GM12878 (cell line): Measurements from ENCODE around the gene KLHDC1. TPM values are rescaled to one million over a fixed set of nuclear protein-coding genes. Genes with fewer than 3 reads are reported as not detected.

ENCODE experiments used
- ATAC-seq: fragments of 200-7000 bp; cut with Tn5 transposase; 3 replicates; pipeline ENCODE4 v1.9.1; 2020; ENCODE audit warnings: mild to moderate bottlenecking, moderate library complexity
- BruUV-seq: library from RNA; stranded (reverse); fragments of 400-500 nt; replicated peaks from 2 replicates; lab custom pipeline; 2021; lab: Mats Ljungman, UMichigan
- CTCF ChIA-PET: fragments of 300-600 bp; sonication (Branson Sonifier 250); formaldehyde crosslinking; extraction: SDS; loops from one replicate; lab custom pipeline; 2021; ENCODE audit warnings: inconsistent platforms; lab: Yijun Ruan, JAX
- POLR2A ChIA-PET: fragments of 350-600 bp; formaldehyde crosslinking; extraction: SDS; loops from one replicate; lab custom pipeline; 2021; ENCODE audit warnings: inconsistent platforms; lab: Charles Lee
- RAD21 ChIA-PET: fragments of 300-600 bp; sonication (Branson Sonifier 250); formaldehyde crosslinking; loops from one replicate; lab custom pipeline; 2023; ENCODE audit warnings: antibody characterized with exemption; ENCODE audit not compliant: unreplicated experiment; lab: Charles Lee
- SMC1A ChIA-PET: fragments of 300-600 bp; sonication (Branson Sonifier 250); formaldehyde crosslinking; loops from one replicate; lab custom pipeline; 2023; ENCODE audit not compliant: unreplicated experiment, uncharacterized antibody; lab: Charles Lee
- DNase-seq: peaks from one replicate; pipeline ENCODE4 v3.0.0-alpha.2; 2011; ENCODE audit warnings: low read depth, low spot score
- FAIRE-seq: peaks from 3 replicates; lab custom pipeline; 2011; peaks lifted over from hg19 to GRCh38; lab: Jason Lieb, UNC
- H2AFZ ChIP-seq: 2 replicates; pipeline ENCODE4 v1.6.0; 2011; ENCODE audit warnings: low read depth, low read length, control low read depth; ENCODE audit not compliant: control insufficient read depth
- H3K27ac ChIP-seq: 2 replicates; pipeline ENCODE4 v1.5.1; 2011; ENCODE audit warnings: control low read depth; ENCODE audit not compliant: control insufficient read depth, insufficient read depth
- H3K27me3 ChIP-seq, 2 experiments: replicated peaks in 1 of 2; 2 replicates each; pipeline versions ENCODE4 v1.6.0 to v1.6.1; 2011; ENCODE audit warnings: low read length in 1 of 2; ENCODE audit not compliant: control insufficient read depth in 2 of 2, insufficient read depth in 2 of 2
- H3K36me3 ChIP-seq, 2 experiments: 2 replicates each; pipeline ENCODE4 v1.5.1; 2011; ENCODE audit warnings: low read length in 1 of 2; ENCODE audit not compliant: control insufficient read depth in 2 of 2, insufficient read depth in 2 of 2
- H3K4me1 ChIP-seq: 2 replicates; pipeline ENCODE4 v1.6.1; 2011; ENCODE audit warnings: mild to moderate bottlenecking, low read length, moderate library complexity, mixed read lengths; ENCODE audit not compliant: control insufficient read depth, insufficient read depth
- H3K4me2 ChIP-seq: 2 replicates; pipeline ENCODE4 v1.6.0; 2011; ENCODE audit warnings: control low read depth; ENCODE audit not compliant: control insufficient read depth, insufficient read depth
- H3K4me3 ChIP-seq: fragments of 200-600 bp; sonication (generic); 2 replicates; pipeline ENCODE4 v1.5.1; 2016
- H3K79me2 ChIP-seq: 2 replicates; pipeline ENCODE4 v1.6.0; 2011; ENCODE audit warnings: low read length; ENCODE audit not compliant: control insufficient read depth, insufficient read depth
- H3K9ac ChIP-seq: 2 replicates; pipeline ENCODE4 v1.8.0; 2011; ENCODE audit warnings: low read length, control low read depth, mixed read lengths; ENCODE audit not compliant: control insufficient read depth, insufficient read depth
- H3K9me3 ChIP-seq: replicated peaks from 3 replicates; pipeline ENCODE4 v1.5.1; 2011; ENCODE audit warnings: mild to moderate bottlenecking, low read length; ENCODE audit not compliant: control insufficient read depth, insufficient read depth
- H4K20me1 ChIP-seq: 2 replicates; pipeline ENCODE4 v1.6.0; 2011; ENCODE audit not compliant: control insufficient read depth, insufficient read depth
- ATF2 ChIP-seq: IDR thresholded peaks from 2 replicates; pipeline ENCODE4 v1.6.1; 2012; ENCODE audit warnings: low read length, inconsistent platforms
- CEBPB ChIP-seq, 2 experiments: fragments of 150-350 bp in 1 of 2; IDR thresholded peaks; 2 replicates each; pipeline ENCODE4 v1.6.1; 2012 to 2014; ENCODE audit warnings: low read depth in 2 of 2, low read length in 2 of 2, borderline replicate concordance in 1 of 2, inconsistent platforms in 1 of 2
- KDM1A ChIP-seq: fragments of 200-600 bp; sonication (generic); IDR thresholded peaks from 2 replicates; pipeline ENCODE4 v1.6.1; 2016; ENCODE audit warnings: borderline replicate concordance
- MYC ChIP-seq: IDR thresholded peaks from 2 replicates; pipeline ENCODE4 v1.6.1; 2011; ENCODE audit warnings: mild to moderate bottlenecking, low read length, moderate library complexity, inconsistent platforms; ENCODE audit not compliant: insufficient read depth, insufficient replicate concordance, insufficient read length, severe bottlenecking
- NBN ChIP-seq: fragments of 450-650 bp; IDR thresholded peaks from 2 replicates; pipeline ENCODE4 v1.6.1; 2016
- NR2C2 ChIP-seq: IDR thresholded peaks from 2 replicates; pipeline ENCODE4 v1.6.1; 2011; ENCODE audit warnings: borderline replicate concordance, low read depth; ENCODE audit not compliant: control insufficient read depth, insufficient read length
- TARDBP ChIP-seq: IDR thresholded peaks from 2 replicates; pipeline ENCODE4 v1.6.1; 2016; ENCODE audit warnings: borderline replicate concordance
- ZBTB11 ChIP-seq: fragments of 450-650 bp; formaldehyde crosslinking; IDR thresholded peaks from 2 replicates; pipeline ENCODE4 v1.5.0; 2022; ENCODE audit warnings: mild to moderate bottlenecking, missing genetic modification characterization
- WGBS: methylation state at CpG from one replicate; pipeline ENCODE4 v1.1.6; 2016; ENCODE audit warnings: low lambda C conversion rate; ENCODE audit not compliant: insufficient replicate concordance, insufficient coverage; ENCODE audit errors: missing lambda C conversion rate; 5-methylcytosine and 5-hydroxymethylcytosine counted together
- in situ Hi-C: fragments of 300-500 bp; cut with MboI; formaldehyde crosslinking; loops from 9 replicates; pipeline ENCODE4 v1.14.3; 2018; ENCODE audit warnings: mixed read lengths
- intact Hi-C: fragments of 100-400 bp; cut with micrococcal nuclease; formaldehyde crosslinking; loops from one replicate; pipeline ENCODE4 v1.14.2; 2022; ENCODE audit not compliant: unreplicated experiment
- polyA plus RNA-seq, 11 experiments: library from polyadenylated mRNA; depleted of rRNA in 4 of 11; unstranded in 6 of 11; stranded (reverse) in 5 of 11; fragments of >200 nt; fragmentation: Nextera tagmentation in 4 of 11; fragmentation: Illumina TruSeq in 1 of 11; extraction: Ambion mirVana in 4 of 11; extraction: Trizol in 1 of 11; gene quantifications; 1 replicate in 1 of 11; 2 replicates in 10 of 11; pipeline versions ENCODE4 v1.2.1 to v1.2.3, GENCODE V29; 2011 to 2016; ENCODE audit warnings: inconsistent platforms in 2 of 11, missing spikeins in 2 of 11, low read depth in 1 of 11
- small RNA-seq: library from RNA; depleted of rRNA; stranded (forward); fragments of <200 nt; gene quantifications from one replicate; pipeline ENCODE3, GENCODE V24; 2014
- total RNA-seq, 4 experiments: library from RNA; depleted of rRNA in 3 of 4; stranded (reverse); fragments of >200 nt in 3 of 4; fragmentation: Illumina TruSeq in 1 of 4; extraction: Trizol in 1 of 4; gene quantifications; 2 replicates each; pipeline versions ENCODE4 v1.2.1 to v1.2.3, GENCODE V29; 2013 to 2021

KLHDC1 gene
- total and polyA plus RNA-seq, 10 of the 15 experiments (the other 5 are each of a cell fraction or from before 2014, with no cell fraction given) = 0.22 to 0.98 (median 0.55) TPM

- SMC1A ChIA-PET = no interaction called here
- Histone ChIP-seq H2AFZ (no peak overlapping the region), H3K4me2 (no peak overlapping the region), H3K27ac (no peak overlapping the region), H4K20me1 (no peaks in the 10 kb centered on the region), H3K4me3 (no peak overlapping the region), H3K4me1 (no peaks in the 10 kb centered on the region), H3K79me2 (no peaks in the 10 kb centered on the region), H3K27me3 (no peaks in the 10 kb centered on the region), H3K36me3 (peaks cover 6 to 31% of the 10 kb centered on the region in 2 experiments), H3K9ac (no peak overlapping the region), H3K9me3 (no peaks in the 10 kb centered on the region)
- FAIRE-seq (no peak), DNase-seq (no peak), ATAC-seq (no peak)
- TF ChIP-seq KDM1A (no peak), MYC (no peak), ZBTB11 (CRISPR knock-in tag) (no peak), NR2C2 (no peak), CEBPB (IDR thresholded peaks at IDR 0.05; ENCODE audit: borderline replicate concordance in 1 of 2, low read depth in 2 of 2, low read length in 2 of 2) (no peak), TARDBP (no peak), NBN (no peak), ATF2 (no peak)
- WGBS = 50% methylated on average over 2 of the region's 2 CpGs
- intact Hi-C loops = no loop called here
- in situ Hi-C loops = no loop called here
- CTCF ChIA-PET = interaction anchor here (1.7 kb wide), 1 partner anchor 15 kb away, joined by 3 read pairs; no protein-coding TSS in a partner anchor
- RAD21 ChIA-PET = no interaction called here
- POLR2A ChIA-PET = interaction anchor here (1.3 kb wide), 1 partner anchor 15 kb away, joined by 7 read pairs; no protein-coding TSS in a partner anchor
- no TSS peak for BruUV-seq
These were observed 103.1 kb downstream of the KLHDC1 start for GRCh38 chr14:49796025-49796424.

Small RNAs within 50 kb of the gene (small RNA-seq; reads per million reads assigned to genes)
- gene RNU6ATAC30P = not detected

Other genes with a start within 250 kb of the KLHDC1 start
Only the 7 nearest of the 9 such genes appear.
- 4,733 and 4,923 TPM in 2 replicates for gene RPS29, start 106.7 kb upstream of the KLHDC1 start, total RNA-seq (2014; rRNA removed)
- gene RPS29, start 106.7 kb upstream of the KLHDC1 start, total RNA-seq (2014; rRNA removed; fragmentation: Illumina TruSeq; extraction: Trizol) = 3,284 and 3,322 TPM in 2 replicates
- 2,727 and 2,890 TPM in 2 replicates for gene RPS29, start 106.7 kb upstream of the KLHDC1 start, total RNA-seq (2021)
- gene RPS29, start 106.7 kb upstream of the KLHDC1 start, polyA plus RNA-seq (2011; rRNA removed) = 3,967 and 5,760 TPM in 2 replicates
- gene RPS29, start 106.7 kb upstream of the KLHDC1 start, polyA plus RNA-seq (2014; fragmentation: Illumina TruSeq; extraction: Trizol) = 3,829 and 3,986 TPM in 2 replicates
- gene RPS29, start 106.7 kb upstream of the KLHDC1 start, polyA plus RNA-seq (2014; fragmentation: Nextera tagmentation; extraction: Ambion mirVana) = 1,000 to 10,000 TPM; 7,374 to 7,763 TPM
- gene RPS29, start 106.7 kb upstream of the KLHDC1 start, polyA plus RNA-seq (2014; rRNA removed) = 10,815 and 11,432 TPM in 2 replicates
- 1,000 to 10,000 TPM; 2,685 to 2,702 TPM for gene RPS29, start 106.7 kb upstream of the KLHDC1 start, polyA plus RNA-seq (2016; fragmentation: Nextera tagmentation; extraction: Ambion mirVana)
- 54.0 and 66.4 TPM in 2 replicates for gene LRR1, start 94.2 kb upstream of the KLHDC1 start, total RNA-seq (2014; rRNA removed)
- gene LRR1, start 94.2 kb upstream of the KLHDC1 start, total RNA-seq (2014; rRNA removed; fragmentation: Illumina TruSeq; extraction: Trizol) = 47.9 and 52.3 TPM in 2 replicates
- 46.7 and 48.9 TPM in 2 replicates for gene LRR1, start 94.2 kb upstream of the KLHDC1 start, total RNA-seq (2021)
- 36.9 and 50.7 TPM in 2 replicates for gene LRR1, start 94.2 kb upstream of the KLHDC1 start, polyA plus RNA-seq (2011; rRNA removed)
- 41.2 and 50.3 TPM in 2 replicates for gene LRR1, start 94.2 kb upstream of the KLHDC1 start, polyA plus RNA-seq (2014; fragmentation: Illumina TruSeq; extraction: Trizol)
- 100 to 1,000 TPM in 1 of 2 experiments, 10 to 100 TPM in 1; 63.9 to 110 TPM for gene LRR1, start 94.2 kb upstream of the KLHDC1 start, polyA plus RNA-seq (2014; fragmentation: Nextera tagmentation; extraction: Ambion mirVana)
- 42.8 and 45.3 TPM in 2 replicates for gene LRR1, start 94.2 kb upstream of the KLHDC1 start, polyA plus RNA-seq (2014; rRNA removed)
- 10 to 100 TPM; 86.0 to 86.7 TPM for gene LRR1, start 94.2 kb upstream of the KLHDC1 start, polyA plus RNA-seq (2016; fragmentation: Nextera tagmentation; extraction: Ambion mirVana)
- gene RPL36AL, start 72.5 kb upstream of the KLHDC1 start, total RNA-seq (2014; rRNA removed) = 260 and 320 TPM in 2 replicates
- gene RPL36AL, start 72.5 kb upstream of the KLHDC1 start, total RNA-seq (2014; rRNA removed; fragmentation: Illumina TruSeq; extraction: Trizol) = 549 and 554 TPM in 2 replicates
- 222 and 226 TPM in 2 replicates for gene RPL36AL, start 72.5 kb upstream of the KLHDC1 start, total RNA-seq (2021)
- gene RPL36AL, start 72.5 kb upstream of the KLHDC1 start, polyA plus RNA-seq (2011; rRNA removed) = 230 and 328 TPM in 2 replicates
- 618 and 667 TPM in 2 replicates for gene RPL36AL, start 72.5 kb upstream of the KLHDC1 start, polyA plus RNA-seq (2014; fragmentation: Illumina TruSeq; extraction: Trizol)
- gene RPL36AL, start 72.5 kb upstream of the KLHDC1 start, polyA plus RNA-seq (2014; fragmentation: Nextera tagmentation; extraction: Ambion mirVana) = 1,000 to 10,000 TPM; 1,365 to 1,379 TPM
- 397 and 441 TPM in 2 replicates for gene RPL36AL, start 72.5 kb upstream of the KLHDC1 start, polyA plus RNA-seq (2014; rRNA removed)
- gene RPL36AL, start 72.5 kb upstream of the KLHDC1 start, polyA plus RNA-seq (2016; fragmentation: Nextera tagmentation; extraction: Ambion mirVana) = 100 to 1,000 TPM; 541 to 571 TPM
- 51.8 and 57.9 TPM in 2 replicates for gene MGAT2, start 72.3 kb upstream of the KLHDC1 start, total RNA-seq (2014; rRNA removed)
- gene MGAT2, start 72.3 kb upstream of the KLHDC1 start, total RNA-seq (2014; rRNA removed; fragmentation: Illumina TruSeq; extraction: Trizol) = 38.5 and 38.6 TPM in 2 replicates
- 47.9 and 49.5 TPM in 2 replicates for gene MGAT2, start 72.3 kb upstream of the KLHDC1 start, total RNA-seq (2021)
- gene MGAT2, start 72.3 kb upstream of the KLHDC1 start, polyA plus RNA-seq (2011; rRNA removed) = 26.6 and 35.3 TPM in 2 replicates
- 38.0 and 45.9 TPM in 2 replicates for gene MGAT2, start 72.3 kb upstream of the KLHDC1 start, polyA plus RNA-seq (2014; fragmentation: Illumina TruSeq; extraction: Trizol)
- gene MGAT2, start 72.3 kb upstream of the KLHDC1 start, polyA plus RNA-seq (2014; fragmentation: Nextera tagmentation; extraction: Ambion mirVana) = under 1 TPM in 1 of 2 experiments, not detected in 1; 0.03 TPM
- 32.9 and 34.7 TPM in 2 replicates for gene MGAT2, start 72.3 kb upstream of the KLHDC1 start, polyA plus RNA-seq (2014; rRNA removed)
- 10 to 100 TPM; 38.0 to 39.3 TPM for gene MGAT2, start 72.3 kb upstream of the KLHDC1 start, polyA plus RNA-seq (2016; fragmentation: Nextera tagmentation; extraction: Ambion mirVana)
- gene DNAAF2, start 57.9 kb upstream of the KLHDC1 start, total RNA-seq (2014; rRNA removed) = 12.6 and 14.0 TPM in 2 replicates
- 8.7 and 9.9 TPM in 2 replicates for gene DNAAF2, start 57.9 kb upstream of the KLHDC1 start, total RNA-seq (2014; rRNA removed; fragmentation: Illumina TruSeq; extraction: Trizol)
- 10.5 and 12.0 TPM in 2 replicates for gene DNAAF2, start 57.9 kb upstream of the KLHDC1 start, total RNA-seq (2021)
- 9.0 and 13.3 TPM in 2 replicates for gene DNAAF2, start 57.9 kb upstream of the KLHDC1 start, polyA plus RNA-seq (2011; rRNA removed)
- 10.3 and 12.4 TPM in 2 replicates for gene DNAAF2, start 57.9 kb upstream of the KLHDC1 start, polyA plus RNA-seq (2014; fragmentation: Illumina TruSeq; extraction: Trizol)
- 1 to 10 TPM; 5.7 to 6.1 TPM for gene DNAAF2, start 57.9 kb upstream of the KLHDC1 start, polyA plus RNA-seq (2014; fragmentation: Nextera tagmentation; extraction: Ambion mirVana)
- 10.7 and 11.4 TPM in 2 replicates for gene DNAAF2, start 57.9 kb upstream of the KLHDC1 start, polyA plus RNA-seq (2014; rRNA removed)
- 10 to 100 TPM; 21.2 to 24.7 TPM for gene DNAAF2, start 57.9 kb upstream of the KLHDC1 start, polyA plus RNA-seq (2016; fragmentation: Nextera tagmentation; extraction: Ambion mirVana)
- 37.6 and 39.3 TPM in 2 replicates for gene POLE2, start 4.9 kb upstream of the KLHDC1 start, total RNA-seq (2014; rRNA removed)
- gene POLE2, start 4.9 kb upstream of the KLHDC1 start, total RNA-seq (2014; rRNA removed; fragmentation: Illumina TruSeq; extraction: Trizol) = 34.6 and 38.6 TPM in 2 replicates
- 19.5 and 22.0 TPM in 2 replicates for gene POLE2, start 4.9 kb upstream of the KLHDC1 start, total RNA-seq (2021)
- gene POLE2, start 4.9 kb upstream of the KLHDC1 start, polyA plus RNA-seq (2011; rRNA removed) = 36.5 and 41.9 TPM in 2 replicates
- gene POLE2, start 4.9 kb upstream of the KLHDC1 start, polyA plus RNA-seq (2014; fragmentation: Illumina TruSeq; extraction: Trizol) = 45.6 and 53.7 TPM in 2 replicates
- gene POLE2, start 4.9 kb upstream of the KLHDC1 start, polyA plus RNA-seq (2014; fragmentation: Nextera tagmentation; extraction: Ambion mirVana) = 10 to 100 TPM; 32.1 to 39.0 TPM
- gene POLE2, start 4.9 kb upstream of the KLHDC1 start, polyA plus RNA-seq (2014; rRNA removed) = 27.2 and 31.7 TPM in 2 replicates
- 10 to 100 TPM; 41.1 to 43.8 TPM for gene POLE2, start 4.9 kb upstream of the KLHDC1 start, polyA plus RNA-seq (2016; fragmentation: Nextera tagmentation; extraction: Ambion mirVana)
- gene KLHDC2, start 75.0 kb downstream of the KLHDC1 start, total RNA-seq (2014; rRNA removed) = 43.9 and 45.0 TPM in 2 replicates
- gene KLHDC2, start 75.0 kb downstream of the KLHDC1 start, total RNA-seq (2014; rRNA removed; fragmentation: Illumina TruSeq; extraction: Trizol) = 23.9 and 25.0 TPM in 2 replicates
- 20.5 and 21.8 TPM in 2 replicates for gene KLHDC2, start 75.0 kb downstream of the KLHDC1 start, total RNA-seq (2021)
- gene KLHDC2, start 75.0 kb downstream of the KLHDC1 start, polyA plus RNA-seq (2011; rRNA removed) = 26.5 and 34.3 TPM in 2 replicates
- gene KLHDC2, start 75.0 kb downstream of the KLHDC1 start, polyA plus RNA-seq (2014; fragmentation: Illumina TruSeq; extraction: Trizol) = 18.0 and 24.5 TPM in 2 replicates
- gene KLHDC2, start 75.0 kb downstream of the KLHDC1 start, polyA plus RNA-seq (2014; fragmentation: Nextera tagmentation; extraction: Ambion mirVana) = 10 to 100 TPM in 1 of 2 experiments, 1 to 10 TPM in 1; 6.0 to 13.3 TPM
- 20.7 and 22.4 TPM in 2 replicates for gene KLHDC2, start 75.0 kb downstream of the KLHDC1 start, polyA plus RNA-seq (2014; rRNA removed)
- gene KLHDC2, start 75.0 kb downstream of the KLHDC1 start, polyA plus RNA-seq (2016; fragmentation: Nextera tagmentation; extraction: Ambion mirVana) = 10 to 100 TPM; 41.2 to 44.0 TPM